H9 (cell line): ENCODE data around the gene NFE2L2. TPM values are rescaled to one million over a fixed set of nuclear protein-coding genes. Genes with fewer than 3 reads are reported as not detected.

Experiments used
- DNase-seq: peaks from one replicate; pipeline ENCODE4 v3.0.0-alpha.2; 2017
- H2AFZ ChIP-seq: one replicate; pipeline ENCODE4 v1.6.1; 2013; ENCODE audit warnings: mild to moderate bottlenecking, low read length, control low read depth, moderate library complexity
- H2AK5ac ChIP-seq: 2 replicates; pipeline ENCODE4 v1.6.1; 2013; ENCODE audit warnings: low read length, control low read depth, mixed read lengths; ENCODE audit not compliant: insufficient read length
- H2BK120ac ChIP-seq: one replicate; pipeline ENCODE4 v1.6.1; 2013; ENCODE audit warnings: low read depth, mild to moderate bottlenecking, low read length, control low read depth, inconsistent platforms; ENCODE audit not compliant: poor library complexity, severe bottlenecking
- H2BK12ac ChIP-seq: 2 replicates; pipeline ENCODE4 v1.6.1; 2013; ENCODE audit warnings: low read length, control low read depth, mixed read lengths, low read depth; ENCODE audit not compliant: insufficient read length
- H2BK15ac ChIP-seq: 2 replicates; pipeline ENCODE4 v1.6.1; 2013; ENCODE audit warnings: low read depth, low read length, control low read depth
- H2BK20ac ChIP-seq: one replicate; pipeline ENCODE4 v1.6.1; 2013; ENCODE audit warnings: low read depth, mild to moderate bottlenecking, low read length, control low read depth, inconsistent platforms; ENCODE audit not compliant: poor library complexity, severe bottlenecking
- H2BK5ac ChIP-seq: 2 replicates; pipeline ENCODE4 v1.6.1; 2013; ENCODE audit warnings: low read length, control low read depth, mixed read lengths; ENCODE audit not compliant: insufficient read length
- H3K14ac ChIP-seq: 2 replicates; pipeline ENCODE4 v1.6.1; 2013; ENCODE audit warnings: low read length, control low read depth; ENCODE audit not compliant: insufficient read depth
- H3K18ac ChIP-seq: 2 replicates; pipeline ENCODE4 v1.6.1; 2013; ENCODE audit warnings: low read depth, mild to moderate bottlenecking, mixed read lengths, low read length, control low read depth; ENCODE audit not compliant: insufficient read length
- H3K23ac ChIP-seq: 2 replicates; pipeline ENCODE4 v1.6.1; 2013; ENCODE audit warnings: low read length, control low read depth, mixed read lengths, low read depth; ENCODE audit not compliant: insufficient read length
- H3K23me2 ChIP-seq: 2 replicates; pipeline ENCODE4 v1.6.1; 2013; ENCODE audit warnings: low read depth, mild to moderate bottlenecking, mixed read lengths, low read length, control low read depth; ENCODE audit not compliant: insufficient read length, poor library complexity, severe bottlenecking
- H3K27ac ChIP-seq: 2 replicates; pipeline ENCODE4 v1.5.1; 2013; ENCODE audit warnings: low read length, control low read depth, mixed read lengths, low read depth; ENCODE audit not compliant: insufficient read length
- H3K27me3 ChIP-seq: 2 replicates; pipeline ENCODE4 v1.6.1; 2013; ENCODE audit warnings: low read length, control low read depth, inconsistent platforms; ENCODE audit not compliant: insufficient read depth
- H3K4ac ChIP-seq: 2 replicates; pipeline ENCODE4 v1.6.1; 2013; ENCODE audit warnings: low read depth, mild to moderate bottlenecking, control low read depth, inconsistent platforms, low read length, moderate library complexity
- H3K4me1 ChIP-seq: 2 replicates; pipeline ENCODE4 v1.6.1; 2013; ENCODE audit warnings: low read length, control low read depth, inconsistent platforms; ENCODE audit not compliant: insufficient read depth
- H3K4me2 ChIP-seq: 2 replicates; pipeline ENCODE4 v1.6.1; 2013; ENCODE audit warnings: low read length, control low read depth, mixed read lengths; ENCODE audit not compliant: insufficient read length, insufficient read depth
- H3K56ac ChIP-seq: 2 replicates; pipeline ENCODE4 v1.6.1; 2013; ENCODE audit warnings: low read depth, mild to moderate bottlenecking, mixed read lengths, low read length, control low read depth; ENCODE audit not compliant: insufficient read length
- H3K79me1 ChIP-seq: 2 replicates; pipeline ENCODE4 v1.6.1; 2013; ENCODE audit warnings: low read depth, mild to moderate bottlenecking, moderate library complexity, low read length, control low read depth, inconsistent platforms; ENCODE audit not compliant: insufficient read depth, poor library complexity, severe bottlenecking
- H3K79me2 ChIP-seq: 2 replicates; pipeline ENCODE4 v1.6.1; 2013; ENCODE audit warnings: low read length, control low read depth, inconsistent platforms; ENCODE audit not compliant: insufficient read depth
- H3K9ac ChIP-seq: 2 replicates; pipeline ENCODE4 v1.6.1; 2013; ENCODE audit warnings: low read length, control low read depth, mixed read lengths; ENCODE audit not compliant: insufficient read length; ENCODE audit errors: extremely low read depth
- H3K9me3 ChIP-seq: one replicate; pipeline ENCODE4 v1.6.1; 2013; ENCODE audit warnings: low read depth, low read length, inconsistent platforms; ENCODE audit not compliant: control insufficient read depth
- H3T11ph ChIP-seq: one replicate; pipeline ENCODE4 v1.6.1; 2013; ENCODE audit warnings: mild to moderate bottlenecking, low read length, control low read depth, inconsistent platforms
- H4K20me1 ChIP-seq: one replicate; pipeline ENCODE4 v1.6.1; 2013; ENCODE audit not compliant: control insufficient read depth, insufficient read length, insufficient read depth
- H4K5ac ChIP-seq: 2 replicates; pipeline ENCODE4 v1.6.1; 2013; ENCODE audit warnings: low read depth, mild to moderate bottlenecking, mixed read lengths, low read length, control low read depth; ENCODE audit not compliant: insufficient read length
- H4K8ac ChIP-seq: replicated peaks from 2 replicates; pipeline ENCODE4 v1.6.1; 2013; ENCODE audit warnings: low read length, control low read depth, mixed read lengths, low read depth; ENCODE audit not compliant: insufficient read length
- H4K91ac ChIP-seq: 2 replicates; pipeline ENCODE4 v1.6.1; 2013; ENCODE audit warnings: low read depth, mild to moderate bottlenecking, moderate library complexity, mixed read lengths, low read length, control low read depth; ENCODE audit not compliant: insufficient read length
- H3K27ac Mint-ChIP-seq, 3 experiments: 2 replicates in 2 of 3; 3 replicates in 1 of 3; pipeline ENCODE4 v1.8.0; 2020 to 2021; ENCODE audit warnings: mixed read lengths in 3 of 3, mild to moderate bottlenecking in 1 of 3, moderate library complexity in 1 of 3
- H3K27me3 Mint-ChIP-seq: 2 replicates; pipeline ENCODE4 v1.8.0; 2021; ENCODE audit warnings: low read depth, mild to moderate bottlenecking, moderate library complexity, mixed read lengths
- H3K36me3 Mint-ChIP-seq, 3 experiments: 2 replicates in 2 of 3; 3 replicates in 1 of 3; pipeline ENCODE4 v1.8.0; 2020 to 2021; ENCODE audit warnings: low read depth in 3 of 3, mixed read lengths in 3 of 3; ENCODE audit not compliant: insufficient read depth in 1 of 3
- H3K4me1 Mint-ChIP-seq, 2 experiments: 2 replicates each; pipeline ENCODE4 v1.8.0; 2020; ENCODE audit warnings: mixed read lengths in 2 of 2
- H3K4me3 Mint-ChIP-seq, 2 experiments: 2 replicates in 1 of 2; 3 replicates in 1 of 2; pipeline ENCODE4 v1.8.0; 2020 to 2021; ENCODE audit warnings: mild to moderate bottlenecking in 2 of 2, mixed read lengths in 2 of 2, moderate library complexity in 1 of 2
- H3K9me3 Mint-ChIP-seq, 2 experiments: 2 replicates in 1 of 2; 3 replicates in 1 of 2; pipeline ENCODE4 v1.8.0; 2020; ENCODE audit warnings: mild to moderate bottlenecking in 2 of 2, mixed read lengths in 2 of 2, moderate library complexity in 1 of 2
- CTCF ChIP-seq: fragments of 200-600 bp; sonication (generic); conservative IDR thresholded peaks from 3 replicates; pipeline ENCODE4 v1.8.0; 2021; ENCODE audit warnings: antibody characterized with exemption, mild to moderate bottlenecking
- total RNA-seq: library from RNA; stranded (reverse); gene quantifications from 2 replicates; pipeline ENCODE4 v1.2.1, GENCODE V29; 2021

Gene NFE2L2
- total RNA-seq, 1 experiment from 2014 or later = 42.5 TPM

- no peak overlapping the region for H2BK5ac ChIP-seq
- no peak overlapping the region for H3K4me2 ChIP-seq
- TF ChIP-seq CTCF = no peak
- H3K4me3 Mint-ChIP-seq = no peak overlapping the region
- H3K36me3 Mint-ChIP-seq = peaks cover 18 to 40% (median 29%) of the 10 kb centered on the region in 3 experiments; a peak in 6 of 7 replicates
- no peaks in the 10 kb centered on the region for H3K27me3 Mint-ChIP-seq
- no peak overlapping the region for H3T11ph ChIP-seq
- no peak overlapping the region for H3K23ac ChIP-seq
- DNase-seq = no peak
- H4K8ac ChIP-seq = no peak overlapping the region
- H3K23me2 ChIP-seq = no peaks in the 10 kb centered on the region
- H3K18ac ChIP-seq = no peak overlapping the region
- peaks cover 16% of the 10 kb centered on the region; the same call in 1 of the 2 replicates for H3K79me2 ChIP-seq
- no peaks in the 10 kb centered on the region for H3K9me3 Mint-ChIP-seq
- no peak overlapping the region for H2AFZ ChIP-seq
- H3K4me1 Mint-ChIP-seq = peaks cover 0 to 5% of the 10 kb centered on the region in 2 experiments; a peak in 2 of 4 replicates
- no peak overlapping the region for H3K4ac ChIP-seq
- H3K4me1 ChIP-seq = no peaks in the 10 kb centered on the region
- H2AK5ac ChIP-seq = no peak overlapping the region
- no peak overlapping the region for H2BK120ac ChIP-seq
- H4K20me1 ChIP-seq = no peaks in the 10 kb centered on the region
- H3K27me3 ChIP-seq = no peaks in the 10 kb centered on the region
- H3K9me3 ChIP-seq = no peaks in the 10 kb centered on the region
- H3K9ac ChIP-seq = no peak overlapping the region
- H3K27ac ChIP-seq = no peak overlapping the region
- no peak overlapping the region for H4K5ac ChIP-seq
- no peak overlapping the region for H2BK15ac ChIP-seq
- H2BK20ac ChIP-seq = no peak overlapping the region
- H4K91ac ChIP-seq = no peak overlapping the region
- H3K27ac Mint-ChIP-seq = no peak overlapping the region
- H2BK12ac ChIP-seq = no peak overlapping the region
- H3K14ac ChIP-seq = no peak overlapping the region
- peaks cover 3% of the 10 kb centered on the region for H3K79me1 ChIP-seq
- H3K56ac ChIP-seq = no peak overlapping the region
Measured at GRCh38 chr2:177234267-177234666, 30.3 kb downstream of the NFE2L2 start.
